GM12892 (cell line): ENCODE measurements around the gene SLC9A9.

ENCODE experiments used
- POLR2A ChIP-seq: IDR thresholded peaks from 2 replicates; pipeline ENCODE4 v1.6.1; 2011; ENCODE audit warnings: low read depth, low read length, control low read depth
- POLR2AphosphoS5 ChIP-seq: IDR thresholded peaks from 2 replicates; pipeline ENCODE4 v1.6.1; 2011; ENCODE audit warnings: low read depth, low read length, control low read depth

GRCh38 chr3:143357700-143358099 is 490.6 kb downstream of the SLC9A9 start:
- TF ChIP-seq POLR2A (no peak), POLR2AphosphoS5 (no peak)
